ENCODE results near the gene RBM20.
A peak's percentile ranks its signal among the peaks of the same experiment; 100 is the strongest.

RBM20 gene

GRCh38 chr10:110613341-110613995, 30.7 kb upstream of the RBM20 start:
- H3K9me2 ChIP-seq (replicated peaks; ENCODE audit: insufficient read depth, low read length) = no peaks in the 10 kb centered on the region
- no peaks in the 10 kb centered on the region for H3K79me2 ChIP-seq (ENCODE audit: low read length)
- H3K4me1 ChIP-seq (ENCODE audit: low read length) = peaks cover 26% of the 10 kb centered on the region
- H3K27me3 ChIP-seq (replicated peaks; ENCODE audit: insufficient read depth, low read length) = no peaks in the 10 kb centered on the region
- no peak overlapping the region for H3K4me3 ChIP-seq (ENCODE audit: low read length)
- no peak overlapping the region for H2AFZ ChIP-seq (ENCODE audit: low read length)
- H3K9ac ChIP-seq (ENCODE audit: low read length) = no peak overlapping the region
- peaks cover 30% of the 10 kb centered on the region for H3F3A ChIP-seq (ENCODE audit: insufficient read depth, low read length)
- H3K27ac ChIP-seq (ENCODE audit: low read length) = no peak overlapping the region
- H3K36me3 ChIP-seq (replicated peaks; ENCODE audit: insufficient read depth, low read length) = no peaks in the 10 kb centered on the region
- no peaks in the 10 kb centered on the region for H4K20me1 ChIP-seq (ENCODE audit: insufficient read depth, low read length)
- no peak overlapping the region for H3K4me2 ChIP-seq (ENCODE audit: low read depth, low read length)
- DNase-seq = no peak
- TF ChIP-seq EZH2phosphoT487 (IDR thresholded peaks at IDR 0.05; ENCODE audit: low read length) (no peak), CTCF (IDR thresholded peaks at IDR 0.05; ENCODE audit: low read length) (peak; percentile 3; the same call in 1 of the 2 replicates), EZH2 (optimal IDR thresholded peaks at IDR 0.05; ENCODE audit: low read depth, low read length) (no peak)
- H3K9me3 ChIP-seq (replicated peaks; ENCODE audit: insufficient read depth, low read length) = no peaks in the 10 kb centered on the region

- H3K27ac ChIP-seq (ENCODE audit: low read length) = no peak overlapping the region
- H3K4me2 ChIP-seq (ENCODE audit: low read depth, low read length) = no peak overlapping the region
Observed at GRCh38 chr10:110613996-110614495, 30.1 kb upstream of the RBM20 start.

GRCh38 chr10:110615057-110615747, 28.9 kb upstream of the RBM20 start:
- no peaks in the 10 kb centered on the region for H3K9me2 ChIP-seq (replicated peaks; ENCODE audit: insufficient read depth, low read length)
- no peak overlapping the region for H3K4me2 ChIP-seq (ENCODE audit: low read depth, low read length)
- no peaks in the 10 kb centered on the region for H3K79me2 ChIP-seq (ENCODE audit: low read length)
- H3K27ac ChIP-seq (ENCODE audit: low read length) = no peak overlapping the region
- peaks cover 26% of the 10 kb centered on the region for H3K4me1 ChIP-seq (ENCODE audit: low read length)
- TF ChIP-seq CTCF (IDR thresholded peaks at IDR 0.05; ENCODE audit: low read length) = no peak
- no peak for TF ChIP-seq EZH2phosphoT487 (IDR thresholded peaks at IDR 0.05; ENCODE audit: low read length)
- no peak for TF ChIP-seq EZH2 (optimal IDR thresholded peaks at IDR 0.05; ENCODE audit: low read depth, low read length)
- H3K4me3 ChIP-seq (ENCODE audit: low read length) = no peak overlapping the region
- H2AFZ ChIP-seq (ENCODE audit: low read length) = no peak overlapping the region
- H3K27me3 ChIP-seq (replicated peaks; ENCODE audit: insufficient read depth, low read length) = no peaks in the 10 kb centered on the region
- no peaks in the 10 kb centered on the region for H4K20me1 ChIP-seq (ENCODE audit: insufficient read depth, low read length)
- H3K36me3 ChIP-seq (replicated peaks; ENCODE audit: insufficient read depth, low read length) = no peaks in the 10 kb centered on the region
- DNase-seq = no peak
- H3K9me3 ChIP-seq (replicated peaks; ENCODE audit: insufficient read depth, low read length) = no peaks in the 10 kb centered on the region
- no peak overlapping the region for H3K9ac ChIP-seq (ENCODE audit: low read length)
- H3F3A ChIP-seq (ENCODE audit: insufficient read depth, low read length) = peaks cover 18% of the 10 kb centered on the region

More at GRCh38 chr10:110613996-110614495, 30.1 kb upstream of the RBM20 start:
- Histone ChIP-seq H2AFZ (ENCODE audit: low read length) (no peak overlapping the region), H3K9ac (ENCODE audit: low read length) (no peak overlapping the region), H3K9me3 (replicated peaks; ENCODE audit: insufficient read depth, low read length) (no peaks in the 10 kb centered on the region), H4K20me1 (ENCODE audit: insufficient read depth, low read length) (no peaks in the 10 kb centered on the region), H3K27me3 (replicated peaks; ENCODE audit: insufficient read depth, low read length) (no peaks in the 10 kb centered on the region), H3K36me3 (replicated peaks; ENCODE audit: insufficient read depth, low read length) (no peaks in the 10 kb centered on the region), H3F3A (ENCODE audit: insufficient read depth, low read length) (peaks cover 26% of the 10 kb centered on the region), H3K9me2 (replicated peaks; ENCODE audit: insufficient read depth, low read length) (no peaks in the 10 kb centered on the region), H3K4me1 (ENCODE audit: low read length) (peaks cover 26% of the 10 kb centered on the region), H3K4me3 (ENCODE audit: low read length) (no peak overlapping the region), H3K79me2 (ENCODE audit: low read length) (no peaks in the 10 kb centered on the region)
- DNase-seq = no peak
- TF ChIP-seq EZH2phosphoT487 (IDR thresholded peaks at IDR 0.05; ENCODE audit: low read length) = no peak
- no peak for TF ChIP-seq EZH2 (optimal IDR thresholded peaks at IDR 0.05; ENCODE audit: low read depth, low read length)
- TF ChIP-seq CTCF (IDR thresholded peaks at IDR 0.05; ENCODE audit: low read length) = no peak

All from MM.1S (cell line).